ENCODE data around the gene CHMP4A. TPM values are rescaled to one million over a fixed set of nuclear protein-coding genes. Genes with fewer than 3 reads are reported as not detected.

CHMP4A gene
- total RNA-seq (22.5 TPM), polyA plus RNA-seq (111 TPM)

GRCh38 chr14:24212924-24213865 lies at the start of gene CHMP4A:
Gene CHMP4A, minus strand, starts transcription at chr14:24213488. Its CDS starts 49 bp downstream, at chr14:24213439.
- Histone ChIP-seq H3K4me1 (ENCODE audit: insufficient read depth) (no peaks in the 10 kb centered on the region), H3K27ac (ENCODE audit: low read depth) (peak within 1 kb of the TSS; percentile 97), H3K36me3 (ENCODE audit: insufficient read depth) (no peaks in the 10 kb centered on the region), H3K4me3 (ENCODE audit: low read depth, low read length) (peak within 1 kb of the TSS; percentile 62)
- under 1% methylated on average over 53 of the region's 53 CpGs for WGBS
- DNase-seq (ENCODE audit: extremely low spot score) = peak; percentile 95

DNA sequence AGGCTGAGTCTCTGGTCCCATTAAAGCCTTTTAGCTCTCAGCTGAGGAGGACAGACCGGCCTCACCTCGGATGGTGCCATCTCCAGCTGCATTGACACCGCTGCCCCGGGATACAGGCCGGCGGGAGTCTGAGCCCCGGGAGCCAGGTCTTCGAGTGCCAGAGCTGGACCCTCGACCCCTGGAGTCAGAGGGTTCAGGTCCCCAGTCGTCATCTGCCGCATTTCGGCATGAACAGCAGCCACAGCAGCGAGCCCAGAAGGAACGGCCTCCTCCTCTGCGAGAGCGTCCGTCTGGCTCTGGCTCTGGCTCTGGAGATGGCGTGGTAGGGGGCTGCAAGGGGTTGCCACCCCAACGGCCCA lies 48.7 kb upstream of the CHMP4A start:
- DNase-seq (ENCODE audit: extremely low spot score) = no peak
- no peaks in the 10 kb centered on the region for H3K4me1 ChIP-seq (ENCODE audit: insufficient read depth)
- 87% methylated on average over 19 of the region's 19 CpGs for WGBS
- no peak overlapping the region for H3K4me3 ChIP-seq (ENCODE audit: low read depth, low read length)
- no peak overlapping the region for H3K27ac ChIP-seq (ENCODE audit: low read depth)
- no peaks in the 10 kb centered on the region for H3K36me3 ChIP-seq (ENCODE audit: insufficient read depth)

DNA sequence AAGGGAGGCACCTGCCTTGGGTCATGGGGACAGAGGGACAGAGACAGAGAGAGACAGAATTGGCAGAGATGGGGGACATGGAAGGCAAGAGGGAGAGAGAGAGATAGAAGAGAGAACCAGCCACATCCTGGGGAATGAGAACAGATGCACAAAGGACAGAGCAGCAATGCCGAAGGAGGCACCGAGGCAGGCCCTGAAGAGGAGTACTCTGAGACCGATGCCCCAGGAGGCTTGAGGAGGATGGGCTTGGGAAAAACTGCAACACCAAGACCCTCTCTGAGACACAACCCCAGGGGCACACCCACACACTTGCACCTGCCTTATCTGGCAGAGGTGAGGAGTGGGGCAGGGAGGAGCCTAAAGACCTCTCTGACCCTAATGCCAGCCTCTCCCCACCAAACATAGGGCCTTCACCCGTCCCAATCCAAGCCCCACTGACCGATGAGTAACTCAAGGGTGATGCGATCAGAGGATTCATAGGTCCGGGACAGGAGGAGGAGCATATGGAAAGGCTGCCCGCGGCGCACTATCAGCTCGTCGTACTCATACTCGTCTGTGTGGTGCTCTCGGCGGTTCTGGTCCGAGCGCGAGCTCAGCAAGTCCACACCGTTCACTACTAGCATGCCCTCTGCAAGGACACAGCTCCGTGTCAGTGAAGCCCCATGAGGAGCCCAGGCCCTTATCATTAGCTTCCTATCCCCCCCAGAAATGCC lies 48.1 kb upstream of the CHMP4A start:
- Histone ChIP-seq H3K27ac (ENCODE audit: low read depth) (no peak overlapping the region), H3K4me3 (ENCODE audit: low read depth, low read length) (no peak overlapping the region), H3K36me3 (ENCODE audit: insufficient read depth) (no peaks in the 10 kb centered on the region), H3K4me1 (ENCODE audit: insufficient read depth) (no peaks in the 10 kb centered on the region)
- WGBS = 83% methylated on average over 20 of the region's 20 CpGs
- DNase-seq (ENCODE audit: extremely low spot score) = no peak

- 76% methylated on average over 4 of the region's 4 CpGs for WGBS
Observed at GRCh38 chr14:24260780-24261157, 47.5 kb upstream of the CHMP4A start.

DNA sequence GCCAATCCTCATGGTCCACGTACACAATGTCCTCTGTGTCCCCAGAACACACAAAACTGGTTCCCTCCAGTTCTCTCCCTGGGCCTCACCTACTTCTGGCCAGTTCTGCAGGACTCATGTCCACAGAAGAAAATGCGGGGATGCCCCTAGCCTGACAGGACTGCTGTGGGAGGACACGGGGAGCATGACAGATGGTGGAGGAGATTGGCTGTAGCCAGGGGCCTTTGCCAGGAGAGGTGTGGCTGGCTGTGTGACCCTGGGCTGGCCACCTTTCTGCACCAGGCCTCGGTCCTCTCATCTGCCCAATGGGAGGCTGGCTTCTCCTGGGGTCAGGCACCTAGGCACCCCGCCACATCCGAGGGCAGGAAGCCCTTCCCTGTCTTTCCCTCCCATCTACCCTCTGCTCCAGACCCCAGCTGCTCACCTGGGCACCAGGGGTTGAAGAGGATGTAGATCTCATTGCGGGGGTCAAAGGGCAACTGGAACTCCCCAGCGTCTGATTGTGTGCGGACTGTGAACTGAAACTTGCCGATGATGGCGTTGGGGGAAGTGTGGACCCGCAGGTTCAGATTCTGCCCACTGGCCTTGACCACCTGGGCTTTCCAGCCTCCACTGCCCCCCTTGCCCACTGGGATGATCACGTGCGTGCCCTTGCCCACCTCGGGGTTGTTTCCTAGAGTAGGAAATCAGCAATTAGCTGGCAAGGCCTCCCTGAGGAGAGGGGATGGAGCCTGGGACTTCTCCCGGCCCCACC lies 46.9 kb upstream of the CHMP4A start:
- H3K4me1 ChIP-seq (ENCODE audit: insufficient read depth) = no peaks in the 10 kb centered on the region
- H3K36me3 ChIP-seq (ENCODE audit: insufficient read depth) = no peaks in the 10 kb centered on the region
- H3K4me3 ChIP-seq (ENCODE audit: low read depth, low read length) = no peak overlapping the region
- DNase-seq (ENCODE audit: extremely low spot score) = no peak
- H3K27ac ChIP-seq (ENCODE audit: low read depth) = no peak overlapping the region
- WGBS = 89% methylated on average over 16 of the region's 16 CpGs

More at GRCh38 chr14:24260780-24261157, 47.5 kb upstream of the CHMP4A start:
- Histone ChIP-seq H3K36me3 (ENCODE audit: insufficient read depth) (no peaks in the 10 kb centered on the region), H3K4me1 (ENCODE audit: insufficient read depth) (no peaks in the 10 kb centered on the region), H3K27ac (ENCODE audit: low read depth) (no peak overlapping the region), H3K4me3 (ENCODE audit: low read depth, low read length) (no peak overlapping the region)
- no peak for DNase-seq (ENCODE audit: extremely low spot score)

GRCh38 chr14:24259282-24260025 lies 46.2 kb upstream of the CHMP4A start:
- no peaks in the 10 kb centered on the region for H3K4me1 ChIP-seq (ENCODE audit: insufficient read depth)
- no peak overlapping the region for H3K4me3 ChIP-seq (ENCODE audit: low read depth, low read length)
- H3K36me3 ChIP-seq (ENCODE audit: insufficient read depth) = no peaks in the 10 kb centered on the region
- H3K27ac ChIP-seq (ENCODE audit: low read depth) = no peak overlapping the region
- no peak for DNase-seq (ENCODE audit: extremely low spot score)
- WGBS = 68% methylated on average over 16 of the region's 16 CpGs

DNA sequence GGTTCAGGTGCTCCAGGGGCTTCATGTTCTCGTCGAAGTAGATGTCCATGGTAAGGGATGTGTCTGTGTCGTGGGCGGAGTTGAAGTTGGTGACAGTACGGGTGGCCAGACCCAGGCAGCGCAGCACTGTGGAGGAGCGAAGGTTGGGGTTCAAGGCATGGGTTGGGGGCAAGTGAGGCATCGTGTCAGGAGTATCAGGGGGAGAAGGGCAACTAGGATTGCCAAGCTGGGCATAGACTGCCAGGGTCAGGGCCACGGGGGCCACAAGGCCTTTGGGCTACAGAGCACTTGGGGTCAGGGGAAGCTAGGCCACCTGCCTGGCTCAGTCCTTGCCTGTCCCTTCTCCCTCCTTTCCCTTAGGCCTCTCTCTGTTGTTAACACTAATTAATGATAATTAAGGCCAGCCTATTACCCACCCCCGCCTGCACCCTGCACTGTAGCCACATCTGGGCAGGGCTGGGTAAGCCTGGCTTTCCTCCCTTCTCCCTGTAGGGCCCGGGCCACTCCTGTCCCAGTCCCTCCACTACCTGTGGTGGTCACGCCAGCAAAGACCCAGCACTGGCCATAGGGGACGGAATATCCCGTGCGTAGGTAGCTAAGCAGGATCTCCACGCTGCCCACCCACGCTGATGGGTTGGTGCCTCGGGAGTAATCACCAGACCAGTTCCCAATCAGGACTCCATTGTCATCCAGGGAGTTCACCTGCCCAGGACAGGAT lies 45.4 kb upstream of the CHMP4A start:
- Histone ChIP-seq H3K4me1 (ENCODE audit: insufficient read depth) (no peaks in the 10 kb centered on the region), H3K27ac (ENCODE audit: low read depth) (no peak overlapping the region), H3K4me3 (ENCODE audit: low read depth, low read length) (no peak overlapping the region), H3K36me3 (ENCODE audit: insufficient read depth) (no peaks in the 10 kb centered on the region)
- DNase-seq (ENCODE audit: extremely low spot score) = no peak
- WGBS = 89% methylated on average over 18 of the region's 18 CpGs

DNA sequence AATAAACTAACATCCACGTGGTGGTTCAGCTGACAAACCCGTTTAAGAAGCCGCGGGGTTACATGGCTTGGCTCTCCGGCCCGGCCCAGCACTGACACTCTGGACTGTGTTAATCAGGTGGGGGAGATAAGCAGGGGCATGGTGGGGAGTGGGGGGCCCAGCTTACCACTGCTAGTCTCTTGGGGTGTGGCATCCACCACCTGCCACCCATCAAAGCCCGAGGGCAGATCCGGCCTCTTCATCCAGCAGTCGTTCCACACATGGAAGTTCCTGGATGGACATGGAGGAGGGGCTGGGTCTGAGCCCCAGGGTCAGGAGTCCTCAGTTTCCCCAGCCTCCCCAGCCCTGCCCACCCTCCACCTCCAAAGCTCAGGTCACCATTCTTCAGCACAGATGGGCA lies 44.8 kb upstream of the CHMP4A start:
- no peak overlapping the region for H3K27ac ChIP-seq (ENCODE audit: low read depth)
- 84% methylated on average over 9 of the region's 9 CpGs for WGBS
- DNase-seq (ENCODE audit: extremely low spot score) = no peak

GRCh38 chr14:24256960-24257359 lies 43.7 kb upstream of the CHMP4A start:
- no peak for DNase-seq (ENCODE audit: extremely low spot score)
- Histone ChIP-seq H3K36me3 (ENCODE audit: insufficient read depth) (no peaks in the 10 kb centered on the region), H3K27ac (ENCODE audit: low read depth) (no peak overlapping the region), H3K4me1 (ENCODE audit: insufficient read depth) (no peaks in the 10 kb centered on the region), H3K4me3 (ENCODE audit: low read depth, low read length) (no peak overlapping the region)
- 69% methylated on average over 4 of the region's 4 CpGs for WGBS

More for the DNA sequence above, 44.8 kb upstream of the CHMP4A start:
- Histone ChIP-seq H3K4me3 (ENCODE audit: low read depth, low read length) (no peak overlapping the region), H3K4me1 (ENCODE audit: insufficient read depth) (no peaks in the 10 kb centered on the region), H3K36me3 (ENCODE audit: insufficient read depth) (no peaks in the 10 kb centered on the region)

DNA sequence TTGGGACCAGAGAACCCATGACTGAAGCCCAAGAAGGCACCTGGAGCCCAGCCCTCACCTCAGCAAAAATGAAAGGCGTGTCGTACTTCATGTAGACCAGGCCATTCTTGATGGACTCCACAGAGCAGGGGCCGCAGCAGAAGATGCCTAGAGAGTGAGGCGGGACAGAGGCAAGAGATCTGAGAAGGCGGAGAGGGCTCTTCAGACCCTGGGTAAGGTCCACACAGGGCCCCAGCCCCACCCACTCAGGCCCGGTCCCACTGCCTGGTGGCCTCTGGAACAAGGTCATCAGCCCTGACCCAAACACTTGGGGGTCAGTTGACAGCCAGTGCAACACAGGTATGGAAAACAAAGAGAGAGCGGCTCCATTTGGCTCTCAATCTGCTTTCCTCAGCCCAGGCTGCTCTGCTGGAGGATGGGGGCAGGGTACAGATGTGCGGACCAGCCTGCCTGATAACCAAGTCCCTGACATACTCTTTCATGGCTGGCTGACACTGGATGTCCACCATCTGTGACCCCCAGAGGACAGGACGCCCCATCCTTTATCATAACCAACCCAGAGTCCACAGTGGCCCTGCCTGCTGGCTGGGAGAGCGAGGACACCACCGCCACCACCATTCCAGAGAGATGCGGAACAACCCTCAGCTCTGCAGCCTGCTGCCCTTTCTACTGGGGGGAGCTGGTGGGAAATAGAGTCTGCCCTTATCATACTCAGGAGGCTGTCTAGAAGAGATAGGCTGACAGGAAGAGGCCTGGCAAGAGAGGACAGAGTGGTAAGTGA lies 42.8 kb upstream of the CHMP4A start:
- H3K36me3 ChIP-seq (ENCODE audit: insufficient read depth) = no peaks in the 10 kb centered on the region
- no peak for DNase-seq (ENCODE audit: extremely low spot score)
- no peak overlapping the region for H3K27ac ChIP-seq (ENCODE audit: low read depth)
- H3K4me3 ChIP-seq (ENCODE audit: low read depth, low read length) = no peak overlapping the region
- WGBS = 92% methylated on average over 12 of the region's 12 CpGs
- H3K4me1 ChIP-seq (ENCODE audit: insufficient read depth) = no peaks in the 10 kb centered on the region

- no peak overlapping the region for H3K4me3 ChIP-seq (ENCODE audit: low read depth, low read length)
- DNase-seq (ENCODE audit: extremely low spot score) = no peak
- H3K27ac ChIP-seq (ENCODE audit: low read depth) = no peak overlapping the region
- H3K36me3 ChIP-seq (ENCODE audit: insufficient read depth) = no peaks in the 10 kb centered on the region
- WGBS = 81% methylated on average over 8 of the region's 8 CpGs
- H3K4me1 ChIP-seq (ENCODE audit: insufficient read depth) = no peaks in the 10 kb centered on the region
Observed at GRCh38 chr14:24255438-24255837, 42.1 kb upstream of the CHMP4A start.

All from urinary bladder (tissue), 4 donors.